H1 (cell line): ENCODE data around the gene RASGEF1C. TPM values are rescaled to one million over a fixed set of nuclear protein-coding genes. Genes with fewer than 3 reads are reported as not detected.

Experiments
- CTCF ChIA-PET: fragments of 300-600 bp; sonication (Branson Sonifier 250); formaldehyde crosslinking; loops from one replicate; lab custom pipeline; 2021; ENCODE audit not compliant: partially characterized antibody; lab: Charles Lee
- POLR2A ChIA-PET: fragments of 300-600 bp; sonication (Branson Sonifier 250); formaldehyde crosslinking; loops from one replicate; lab custom pipeline; 2021; ENCODE audit warnings: inconsistent platforms; ENCODE audit not compliant: partially characterized antibody; lab: Charles Lee
- DNase-seq, 2 experiments: peaks; one replicate each; pipeline versions ENCODE4 v3.0.0 to v3.0.0-alpha.2; 2010 to 2022; ENCODE audit warnings: low spot score in 2 of 2, low read depth in 1 of 2, mixed read lengths in 1 of 2
- FAIRE-seq: peaks from 2 replicates; lab custom pipeline; 2011; peaks lifted over from hg19 to GRCh38; lab: Jason Lieb, UNC
- H2AFZ ChIP-seq: 2 replicates; pipeline ENCODE4 v1.8.1; 2012; ENCODE audit warnings: low read length, inconsistent platforms
- H2AK5ac ChIP-seq: 2 replicates; pipeline ENCODE4 v1.6.1; 2013; ENCODE audit warnings: low read depth, low read length
- H2BK120ac ChIP-seq: replicated peaks from 2 replicates; pipeline ENCODE3; 2013; ENCODE audit warnings: low read depth, low read length, inconsistent platforms
- H2BK12ac ChIP-seq: 2 replicates; pipeline ENCODE4 v1.6.1; 2013; ENCODE audit warnings: low read depth, low read length
- H2BK15ac ChIP-seq: 2 replicates; pipeline ENCODE4 v1.6.1; 2013; ENCODE audit warnings: low read length
- H2BK20ac ChIP-seq: 2 replicates; pipeline ENCODE4 v1.6.1; 2013; ENCODE audit warnings: low read length
- H2BK5ac ChIP-seq: 2 replicates; pipeline ENCODE4 v1.6.1; 2013; ENCODE audit warnings: low read depth, low read length
- H3K14ac ChIP-seq: 2 replicates; pipeline ENCODE4 v1.6.1; 2013; ENCODE audit warnings: inconsistent platforms; ENCODE audit not compliant: insufficient read length
- H3K18ac ChIP-seq: 2 replicates; pipeline ENCODE4 v1.6.1; 2013; ENCODE audit warnings: low read length; ENCODE audit errors: extremely low read depth
- H3K23ac ChIP-seq: 2 replicates; pipeline ENCODE4 v1.6.1; 2013; ENCODE audit warnings: inconsistent platforms; ENCODE audit not compliant: insufficient read length
- H3K23me2 ChIP-seq: 2 replicates; pipeline ENCODE4 v1.6.1; 2013; ENCODE audit warnings: low read depth, low read length
- H3K27ac ChIP-seq: 2 replicates; pipeline ENCODE4 v1.6.1; 2011; ENCODE audit warnings: low read depth, low read length, inconsistent platforms
- H3K27me3 ChIP-seq, 4 experiments: replicated peaks in 1 of 4; 1 replicate in 1 of 4; 2 replicates in 3 of 4; pipeline versions ENCODE4 v1.6.1 to v1.8.1; 2011 to 2013; ENCODE audit warnings: low read length in 3 of 4, mild to moderate bottlenecking in 3 of 4, inconsistent platforms in 2 of 4, mixed read lengths in 2 of 4, moderate library complexity in 1 of 4; ENCODE audit not compliant: control insufficient read depth in 3 of 4, insufficient read depth in 3 of 4; ENCODE audit errors: extremely low read depth in 1 of 4
- H3K36me3 ChIP-seq, 4 experiments: 2 replicates each; pipeline versions ENCODE4 v1.6.1 to v1.8.1; 2011 to 2013; ENCODE audit warnings: mild to moderate bottlenecking in 4 of 4, low read length in 3 of 4, moderate library complexity in 2 of 4, control low read depth in 1 of 4, inconsistent platforms in 1 of 4; ENCODE audit not compliant: insufficient read depth in 4 of 4, control insufficient read depth in 2 of 4
- H3K4ac ChIP-seq: replicated peaks from 2 replicates; pipeline ENCODE3; 2013; ENCODE audit warnings: low read length, low read depth, mixed read lengths, inconsistent platforms; ENCODE audit not compliant: insufficient read length
- H3K4me1 ChIP-seq, 4 experiments: replicated peaks in 1 of 4; 1 replicate in 1 of 4; 2 replicates in 3 of 4; pipeline versions ENCODE4 v1.6.1 to v1.8.1; 2011 to 2013; ENCODE audit warnings: low read length in 3 of 4, inconsistent platforms in 2 of 4, mixed read lengths in 1 of 4; ENCODE audit not compliant: insufficient read depth in 4 of 4, control insufficient read depth in 3 of 4
- H3K4me2 ChIP-seq, 2 experiments: 2 replicates each; pipeline versions ENCODE4 v1.6.1 to v1.8.1; 2011 to 2013; ENCODE audit warnings: low read depth in 2 of 2, low read length in 2 of 2, control low read depth in 1 of 2, inconsistent platforms in 1 of 2, mild to moderate bottlenecking in 1 of 2; ENCODE audit not compliant: insufficient read depth in 1 of 2
- H3K4me3 ChIP-seq, 4 experiments: fragments of 200-600, 300-600 bp in 1 of 4; sonication (generic), shearing (Covaris generic), sonication (Bioruptor Twin) in 1 of 4; 2 replicates each; pipeline versions ENCODE4 v1.5.1 to v1.8.1; 2011 to 2016; ENCODE audit warnings: low read length in 4 of 4, low read depth in 3 of 4, control low read depth in 2 of 4, inconsistent platforms in 2 of 4, mild to moderate bottlenecking in 2 of 4, mixed read lengths in 1 of 4, moderate library complexity in 1 of 4; ENCODE audit not compliant: insufficient read depth in 2 of 4; ENCODE audit errors: extremely low read depth in 1 of 4
- H3K56ac ChIP-seq: replicated peaks from 2 replicates; pipeline ENCODE3; 2013; ENCODE audit warnings: low read depth, mild to moderate bottlenecking, mixed read lengths, low read length, inconsistent platforms; ENCODE audit not compliant: insufficient read length
- H3K79me1 ChIP-seq: 2 replicates; pipeline ENCODE4 v1.6.1; 2013; ENCODE audit warnings: low read depth, low read length, control low read depth
- H3K79me2 ChIP-seq, 2 experiments: 2 replicates each; pipeline versions ENCODE4 v1.6.1 to v1.8.1; 2012 to 2013; ENCODE audit warnings: low read length in 2 of 2, mild to moderate bottlenecking in 2 of 2, inconsistent platforms in 1 of 2; ENCODE audit not compliant: insufficient read depth in 2 of 2, control insufficient read depth in 1 of 2
- H3K9ac ChIP-seq, 4 experiments: replicated peaks in 1 of 4; 1 replicate in 1 of 4; 2 replicates in 3 of 4; pipeline versions ENCODE4 v1.6.1 to v1.8.1; 2011 to 2013; ENCODE audit warnings: low read depth in 3 of 4, low read length in 3 of 4, control low read depth in 2 of 4, mild to moderate bottlenecking in 2 of 4, moderate library complexity in 2 of 4, inconsistent platforms in 1 of 4; ENCODE audit errors: extremely low read depth in 1 of 4
- H3K9me3 ChIP-seq, 2 experiments: 2 replicates each; pipeline versions ENCODE4 v1.6.1 to v1.8.1; 2012 to 2013; ENCODE audit warnings: mild to moderate bottlenecking in 2 of 2, moderate library complexity in 2 of 2, control low read depth in 1 of 2, inconsistent platforms in 1 of 2, low read depth in 1 of 2, low read length in 1 of 2, mixed read lengths in 1 of 2; ENCODE audit not compliant: insufficient read depth in 2 of 2
- H4K20me1 ChIP-seq, 2 experiments: replicated peaks in 1 of 2; 2 replicates each; pipeline versions ENCODE3 to v1.8.1; 2011 to 2013; ENCODE audit warnings: inconsistent platforms in 2 of 2, low read length in 2 of 2, mild to moderate bottlenecking in 1 of 2; ENCODE audit not compliant: insufficient read depth in 2 of 2, control insufficient read depth in 1 of 2
- H4K5ac ChIP-seq: 2 replicates; pipeline ENCODE4 v1.6.1; 2013; ENCODE audit warnings: low read length, low read depth, mixed read lengths, inconsistent platforms; ENCODE audit not compliant: insufficient read length
- H4K8ac ChIP-seq: 2 replicates; pipeline ENCODE4 v1.8.0; 2013; ENCODE audit warnings: mild to moderate bottlenecking, moderate library complexity, low read length, inconsistent platforms; ENCODE audit not compliant: insufficient read depth; ENCODE audit errors: extremely low read depth
- H4K91ac ChIP-seq: replicated peaks from 2 replicates; pipeline ENCODE3; 2013; ENCODE audit warnings: low read length, mixed read lengths, inconsistent platforms; ENCODE audit not compliant: insufficient read length
- ATF3 ChIP-seq: IDR thresholded peaks from 2 replicates; pipeline ENCODE4 v1.6.1; 2011; ENCODE audit warnings: low read depth, mild to moderate bottlenecking, low read length; ENCODE audit not compliant: insufficient read depth
- BCL11A ChIP-seq, 2 experiments: IDR thresholded peaks; one replicate each; pipeline ENCODE4 v1.6.1; 2011; ENCODE audit warnings: low read depth in 2 of 2, low read length in 2 of 2, mild to moderate bottlenecking in 2 of 2
- BRCA1 ChIP-seq: IDR thresholded peaks from 2 replicates; pipeline ENCODE4 v1.6.1; 2012; ENCODE audit warnings: low read depth, low read length, improper control_type of control experiment
- CBX5 ChIP-seq: fragments of 300-800, 300-1000 bp; sonication (generic); IDR thresholded peaks from 2 replicates; pipeline ENCODE4 v1.7.1; 2016; ENCODE audit warnings: antibody characterized with exemption, low read length, low read depth
- CHD2 ChIP-seq: IDR thresholded peaks from 2 replicates; pipeline ENCODE4 v1.6.1; 2012; ENCODE audit warnings: low read length, improper control_type of control experiment
- EP300 ChIP-seq, 2 experiments: IDR thresholded peaks; 1 replicate in 1 of 2; 2 replicates in 1 of 2; pipeline ENCODE4 v1.6.1; 2011 to 2012; ENCODE audit warnings: low read depth in 2 of 2, low read length in 2 of 2, mild to moderate bottlenecking in 2 of 2, borderline replicate concordance in 1 of 2, inconsistent platforms in 1 of 2, moderate library complexity in 1 of 2
- HDAC2 ChIP-seq, 2 experiments: fragments of 300-600 bp in 1 of 2; sonication (generic) in 1 of 2; IDR thresholded peaks; 2 replicates each; pipeline ENCODE4 v1.6.1; 2011 to 2012; ENCODE audit warnings: low read depth in 2 of 2, low read length in 2 of 2, mild to moderate bottlenecking in 2 of 2, moderate library complexity in 2 of 2, borderline replicate concordance in 1 of 2, inconsistent platforms in 1 of 2
- RFX5 ChIP-seq: IDR thresholded peaks from 2 replicates; pipeline ENCODE4 v1.6.1; 2011; ENCODE audit warnings: low read depth, low read length, improper control_type of control experiment, borderline replicate concordance
- WGBS, 2 experiments: shearing (Covaris generic) in 1 of 2; methylation state at CpG; one replicate each; pipeline versions ENCODE4 v1.1.6 to v1.1.7; 2013 to 2015; ENCODE audit warnings: low lambda C conversion rate in 2 of 2, mixed read lengths in 2 of 2, inconsistent platforms in 1 of 2, low coverage in 1 of 2, missing lambda C conversion rate in 1 of 2; ENCODE audit not compliant: insufficient replicate concordance in 2 of 2, insufficient coverage in 1 of 2, insufficient read length in 1 of 2; ENCODE audit errors: extremely low coverage in 1 of 2, missing lambda C conversion rate in 1 of 2; 5-methylcytosine and 5-hydroxymethylcytosine counted together
- polyA plus RNA-seq, 7 experiments: library from polyadenylated mRNA; depleted of rRNA in 3 of 7; stranded (reverse) in 5 of 7; unstranded in 2 of 7; fragments of >200 nt in 5 of 7; fragments of 200-250 nt in 2 of 7; gene quantifications; 1 replicate in 5 of 7; 2 replicates in 1 of 7; 4 replicates in 1 of 7; pipeline versions ENCODE4 v1.2.1 to v1.2.3, GENCODE V29; 2011 to 2013; ENCODE audit warnings: missing spikeins in 2 of 7, mixed read lengths in 2 of 7
- total RNA-seq: library from RNA; stranded (reverse); fragmentation: NEBNext Ultra II Directional; extraction: Animal tissue kit (Norgen Biotek cat#: 25700); gene quantifications from 2 replicates; pipeline ENCODE4 v1.2.1, GENCODE V29; 2021

RASGEF1C gene
- total and polyA plus RNA-seq, 2 of the 8 experiments (the other 6 are each of a cell fraction or from before 2014, with no cell fraction given) = 0.26 to 0.61 TPM

- no peak overlapping the region for H3K9ac ChIP-seq
- no peak for TF ChIP-seq CBX5
- TF ChIP-seq BCL11A (IDR thresholded peaks at IDR 0.05; ENCODE audit: low read depth in 2 of 2, low read length in 2 of 2) = no peak
- no peak for TF ChIP-seq HDAC2 (IDR thresholded peaks at IDR 0.05; ENCODE audit: borderline replicate concordance in 1 of 2, low read depth in 2 of 2, low read length in 2 of 2)
- TF ChIP-seq BRCA1 = no peak
- no peak for TF ChIP-seq EP300 (IDR thresholded peaks at IDR 0.05; ENCODE audit: borderline replicate concordance in 1 of 2, low read depth in 2 of 2, low read length in 2 of 2)
- TF ChIP-seq ATF3 = no peak
- no peak for TF ChIP-seq RFX5
- TF ChIP-seq CHD2 = no peak
- no peaks in the 10 kb centered on the region for H3K36me3 ChIP-seq
- no peak overlapping the region for H4K5ac ChIP-seq
- H3K4me1 ChIP-seq = no peaks in the 10 kb centered on the region; a peak in 1 of 7 replicates
- H2AFZ ChIP-seq = no peak overlapping the region
- no peak overlapping the region for H3K27ac ChIP-seq
- ChIA-PET CTCF (interaction anchor here (1.3 to 2.3 kb wide), 2 partner anchors 18 to 43 kb away, joined by 3 to 6 read pairs; no protein-coding TSS in a partner anchor), POLR2A (no interaction called here)
- H3K4me3 ChIP-seq = no peak overlapping the region
- H3K27me3 ChIP-seq = peaks cover 0 to 2% (median 0%) of the 10 kb centered on the region in 4 experiments; a peak in 1 of 7 replicates
- peaks cover 3% of the 10 kb centered on the region; the same call in 1 of the 2 replicates for H3K23me2 ChIP-seq
- H3K23ac ChIP-seq = no peak overlapping the region
- no peaks in the 10 kb centered on the region for H3K79me2 ChIP-seq
- no peaks in the 10 kb centered on the region for H3K79me1 ChIP-seq
- no peak overlapping the region for H3K4ac ChIP-seq
- no peak overlapping the region for H3K4me2 ChIP-seq
- no peak overlapping the region for H2BK12ac ChIP-seq
- 90% methylated on average over 9 of the region's 9 CpGs; no CpG with 5 or more reads in 1 of the 2 experiments for WGBS, 2 experiments
- no peak overlapping the region for H2AK5ac ChIP-seq
- H3K14ac ChIP-seq = no peak overlapping the region
- H4K20me1 ChIP-seq = no peaks in the 10 kb centered on the region
- H2BK5ac ChIP-seq = no peak overlapping the region
- no peak overlapping the region for H2BK120ac ChIP-seq
- no peak overlapping the region for H4K91ac ChIP-seq
- DNase-seq = peak in 1 of 2 experiments; percentile 33
- H2BK15ac ChIP-seq = no peak overlapping the region
- H3K56ac ChIP-seq = no peak overlapping the region
- H2BK20ac ChIP-seq = no peak overlapping the region
- H4K8ac ChIP-seq = no peak overlapping the region
- H3K9me3 ChIP-seq = no peaks in the 10 kb centered on the region
- no peak for FAIRE-seq
- no peak overlapping the region for H3K18ac ChIP-seq
These were observed 75.0 kb downstream of the RASGEF1C start for GRCh38 chr5:180133971-180134508.
